H9 (cell line): Measurements from ENCODE around the gene SMARCA1. TPM values are rescaled to one million over a fixed set of nuclear protein-coding genes. Genes with fewer than 3 reads are reported as not detected.

Experiments
- DNase-seq: peaks from one replicate; pipeline ENCODE4 v3.0.0-alpha.2; 2017
- H2AFZ ChIP-seq: one replicate; pipeline ENCODE4 v1.6.1; 2013; ENCODE audit warnings: mild to moderate bottlenecking, low read length, control low read depth, moderate library complexity
- H2AK5ac ChIP-seq: 2 replicates; pipeline ENCODE4 v1.6.1; 2013; ENCODE audit warnings: low read length, control low read depth, mixed read lengths; ENCODE audit not compliant: insufficient read length
- H2BK120ac ChIP-seq: one replicate; pipeline ENCODE4 v1.6.1; 2013; ENCODE audit warnings: low read depth, mild to moderate bottlenecking, low read length, control low read depth, inconsistent platforms; ENCODE audit not compliant: poor library complexity, severe bottlenecking
- H2BK12ac ChIP-seq: 2 replicates; pipeline ENCODE4 v1.6.1; 2013; ENCODE audit warnings: low read length, control low read depth, mixed read lengths, low read depth; ENCODE audit not compliant: insufficient read length
- H2BK15ac ChIP-seq: 2 replicates; pipeline ENCODE4 v1.6.1; 2013; ENCODE audit warnings: low read depth, low read length, control low read depth
- H2BK20ac ChIP-seq: one replicate; pipeline ENCODE4 v1.6.1; 2013; ENCODE audit warnings: low read depth, mild to moderate bottlenecking, low read length, control low read depth, inconsistent platforms; ENCODE audit not compliant: poor library complexity, severe bottlenecking
- H2BK5ac ChIP-seq: 2 replicates; pipeline ENCODE4 v1.6.1; 2013; ENCODE audit warnings: low read length, control low read depth, mixed read lengths; ENCODE audit not compliant: insufficient read length
- H3K14ac ChIP-seq: 2 replicates; pipeline ENCODE4 v1.6.1; 2013; ENCODE audit warnings: low read length, control low read depth; ENCODE audit not compliant: insufficient read depth
- H3K18ac ChIP-seq: 2 replicates; pipeline ENCODE4 v1.6.1; 2013; ENCODE audit warnings: low read depth, mild to moderate bottlenecking, mixed read lengths, low read length, control low read depth; ENCODE audit not compliant: insufficient read length
- H3K23ac ChIP-seq: 2 replicates; pipeline ENCODE4 v1.6.1; 2013; ENCODE audit warnings: low read length, control low read depth, mixed read lengths, low read depth; ENCODE audit not compliant: insufficient read length
- H3K23me2 ChIP-seq: 2 replicates; pipeline ENCODE4 v1.6.1; 2013; ENCODE audit warnings: low read depth, mild to moderate bottlenecking, mixed read lengths, low read length, control low read depth; ENCODE audit not compliant: insufficient read length, poor library complexity, severe bottlenecking
- H3K27ac ChIP-seq: 2 replicates; pipeline ENCODE4 v1.5.1; 2013; ENCODE audit warnings: low read length, control low read depth, mixed read lengths, low read depth; ENCODE audit not compliant: insufficient read length
- H3K27me3 ChIP-seq: 2 replicates; pipeline ENCODE4 v1.6.1; 2013; ENCODE audit warnings: low read length, control low read depth, inconsistent platforms; ENCODE audit not compliant: insufficient read depth
- H3K4ac ChIP-seq: 2 replicates; pipeline ENCODE4 v1.6.1; 2013; ENCODE audit warnings: low read depth, mild to moderate bottlenecking, control low read depth, inconsistent platforms, low read length, moderate library complexity
- H3K4me1 ChIP-seq: 2 replicates; pipeline ENCODE4 v1.6.1; 2013; ENCODE audit warnings: low read length, control low read depth, inconsistent platforms; ENCODE audit not compliant: insufficient read depth
- H3K4me2 ChIP-seq: 2 replicates; pipeline ENCODE4 v1.6.1; 2013; ENCODE audit warnings: low read length, control low read depth, mixed read lengths; ENCODE audit not compliant: insufficient read length, insufficient read depth
- H3K56ac ChIP-seq: 2 replicates; pipeline ENCODE4 v1.6.1; 2013; ENCODE audit warnings: low read depth, mild to moderate bottlenecking, mixed read lengths, low read length, control low read depth; ENCODE audit not compliant: insufficient read length
- H3K79me1 ChIP-seq: 2 replicates; pipeline ENCODE4 v1.6.1; 2013; ENCODE audit warnings: low read depth, mild to moderate bottlenecking, moderate library complexity, low read length, control low read depth, inconsistent platforms; ENCODE audit not compliant: insufficient read depth, poor library complexity, severe bottlenecking
- H3K79me2 ChIP-seq: 2 replicates; pipeline ENCODE4 v1.6.1; 2013; ENCODE audit warnings: low read length, control low read depth, inconsistent platforms; ENCODE audit not compliant: insufficient read depth
- H3K9ac ChIP-seq: 2 replicates; pipeline ENCODE4 v1.6.1; 2013; ENCODE audit warnings: low read length, control low read depth, mixed read lengths; ENCODE audit not compliant: insufficient read length; ENCODE audit errors: extremely low read depth
- H3K9me3 ChIP-seq: one replicate; pipeline ENCODE4 v1.6.1; 2013; ENCODE audit warnings: low read depth, low read length, inconsistent platforms; ENCODE audit not compliant: control insufficient read depth
- H3T11ph ChIP-seq: one replicate; pipeline ENCODE4 v1.6.1; 2013; ENCODE audit warnings: mild to moderate bottlenecking, low read length, control low read depth, inconsistent platforms
- H4K20me1 ChIP-seq: one replicate; pipeline ENCODE4 v1.6.1; 2013; ENCODE audit not compliant: control insufficient read depth, insufficient read length, insufficient read depth
- H4K5ac ChIP-seq: 2 replicates; pipeline ENCODE4 v1.6.1; 2013; ENCODE audit warnings: low read depth, mild to moderate bottlenecking, mixed read lengths, low read length, control low read depth; ENCODE audit not compliant: insufficient read length
- H4K8ac ChIP-seq: replicated peaks from 2 replicates; pipeline ENCODE4 v1.6.1; 2013; ENCODE audit warnings: low read length, control low read depth, mixed read lengths, low read depth; ENCODE audit not compliant: insufficient read length
- H4K91ac ChIP-seq: 2 replicates; pipeline ENCODE4 v1.6.1; 2013; ENCODE audit warnings: low read depth, mild to moderate bottlenecking, moderate library complexity, mixed read lengths, low read length, control low read depth; ENCODE audit not compliant: insufficient read length
- H3K27ac Mint-ChIP-seq, 3 experiments: 2 replicates in 2 of 3; 3 replicates in 1 of 3; pipeline ENCODE4 v1.8.0; 2020 to 2021; ENCODE audit warnings: mixed read lengths in 3 of 3, mild to moderate bottlenecking in 1 of 3, moderate library complexity in 1 of 3
- H3K27me3 Mint-ChIP-seq: 2 replicates; pipeline ENCODE4 v1.8.0; 2021; ENCODE audit warnings: low read depth, mild to moderate bottlenecking, moderate library complexity, mixed read lengths
- H3K36me3 Mint-ChIP-seq, 3 experiments: 2 replicates in 2 of 3; 3 replicates in 1 of 3; pipeline ENCODE4 v1.8.0; 2020 to 2021; ENCODE audit warnings: low read depth in 3 of 3, mixed read lengths in 3 of 3; ENCODE audit not compliant: insufficient read depth in 1 of 3
- H3K4me1 Mint-ChIP-seq, 2 experiments: 2 replicates each; pipeline ENCODE4 v1.8.0; 2020; ENCODE audit warnings: mixed read lengths in 2 of 2
- H3K4me3 Mint-ChIP-seq, 2 experiments: 2 replicates in 1 of 2; 3 replicates in 1 of 2; pipeline ENCODE4 v1.8.0; 2020 to 2021; ENCODE audit warnings: mild to moderate bottlenecking in 2 of 2, mixed read lengths in 2 of 2, moderate library complexity in 1 of 2
- H3K9me3 Mint-ChIP-seq, 2 experiments: 2 replicates in 1 of 2; 3 replicates in 1 of 2; pipeline ENCODE4 v1.8.0; 2020; ENCODE audit warnings: mild to moderate bottlenecking in 2 of 2, mixed read lengths in 2 of 2, moderate library complexity in 1 of 2
- WGBS: extraction: QIAGEN DNeasy Blood & Tissue Kit; methylation state at CpG from one replicate; pipeline ENCODE4 v1.1.7; 2013; ENCODE audit warnings: missing lambda C conversion rate, low lambda C conversion rate, mixed read lengths; ENCODE audit not compliant: insufficient read length; ENCODE audit errors: extremely low coverage; 5-methylcytosine and 5-hydroxymethylcytosine counted together
- total RNA-seq: library from RNA; stranded (reverse); gene quantifications from 2 replicates; pipeline ENCODE4 v1.2.1, GENCODE V29; 2021
- TF ChIP-seq, protein P1 (sequence below): fragments of 200-600 bp; sonication (generic); conservative IDR thresholded peaks from 3 replicates; pipeline ENCODE4 v1.8.0; 2021; ENCODE audit warnings: antibody characterized with exemption, mild to moderate bottlenecking

SMARCA1 gene
- total RNA-seq, 1 experiment from 2014 or later = 105 TPM

DNA sequence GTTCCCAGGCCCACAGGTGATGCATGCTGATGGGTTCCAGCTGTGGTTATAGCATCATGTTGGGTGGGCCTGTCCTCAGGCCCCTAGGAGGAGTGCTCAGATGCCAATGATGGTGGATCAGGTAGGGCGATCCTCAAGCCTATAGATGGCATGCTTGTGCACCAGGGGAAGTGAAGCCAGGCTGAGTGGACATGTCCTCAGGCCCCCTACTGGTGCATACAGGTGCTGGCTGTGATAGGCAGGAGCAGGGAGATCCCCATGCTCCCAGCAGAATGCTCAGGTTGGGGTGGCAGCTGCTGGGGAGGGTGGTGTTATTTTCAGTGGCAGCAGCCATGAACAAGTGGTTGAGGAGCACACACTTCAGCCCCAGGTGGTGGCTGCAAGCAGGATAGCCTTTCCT lies 96.0 kb downstream of the SMARCA1 start:
- Histone ChIP-seq H3K23ac (no peak overlapping the region), H3K4me2 (no peak overlapping the region), H2BK5ac (no peak overlapping the region), H4K5ac (no peak overlapping the region), H4K8ac (no peak overlapping the region), H3K4me1 (no peaks in the 10 kb centered on the region), H2AK5ac (no peak overlapping the region), H3K79me2 (no peaks in the 10 kb centered on the region), H2BK20ac (no peak overlapping the region), H2BK120ac (no peak overlapping the region), H2AFZ (no peak overlapping the region), H3K27me3 (no peaks in the 10 kb centered on the region), H3K27ac (no peak overlapping the region), H3T11ph (no peak overlapping the region), H3K18ac (no peak overlapping the region), H3K23me2 (no peaks in the 10 kb centered on the region), H3K9ac (no peak overlapping the region), H3K9me3 (peaks cover 18% of the 10 kb centered on the region), H2BK12ac (no peak overlapping the region), H4K91ac (no peak overlapping the region), H3K79me1 (no peaks in the 10 kb centered on the region), H2BK15ac (no peak overlapping the region), H3K4ac (no peak overlapping the region), H4K20me1 (no peaks in the 10 kb centered on the region), H3K14ac (no peak overlapping the region), H3K56ac (no peak overlapping the region)
- DNase-seq = no peak
- peaks cover 17% of the 10 kb centered on the region for H3K27me3 Mint-ChIP-seq
- TF ChIP-seq, protein P1, sequence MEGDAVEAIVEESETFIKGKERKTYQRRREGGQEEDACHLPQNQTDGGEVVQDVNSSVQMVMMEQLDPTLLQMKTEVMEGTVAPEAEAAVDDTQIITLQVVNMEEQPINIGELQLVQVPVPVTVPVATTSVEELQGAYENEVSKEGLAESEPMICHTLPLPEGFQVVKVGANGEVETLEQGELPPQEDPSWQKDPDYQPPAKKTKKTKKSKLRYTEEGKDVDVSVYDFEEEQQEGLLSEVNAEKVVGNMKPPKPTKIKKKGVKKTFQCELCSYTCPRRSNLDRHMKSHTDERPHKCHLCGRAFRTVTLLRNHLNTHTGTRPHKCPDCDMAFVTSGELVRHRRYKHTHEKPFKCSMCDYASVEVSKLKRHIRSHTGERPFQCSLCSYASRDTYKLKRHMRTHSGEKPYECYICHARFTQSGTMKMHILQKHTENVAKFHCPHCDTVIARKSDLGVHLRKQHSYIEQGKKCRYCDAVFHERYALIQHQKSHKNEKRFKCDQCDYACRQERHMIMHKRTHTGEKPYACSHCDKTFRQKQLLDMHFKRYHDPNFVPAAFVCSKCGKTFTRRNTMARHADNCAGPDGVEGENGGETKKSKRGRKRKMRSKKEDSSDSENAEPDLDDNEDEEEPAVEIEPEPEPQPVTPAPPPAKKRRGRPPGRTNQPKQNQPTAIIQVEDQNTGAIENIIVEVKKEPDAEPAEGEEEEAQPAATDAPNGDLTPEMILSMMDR = 0 out of 3 replicates have a peak, but pooled peaks have one; percentile 17
- no peak overlapping the region for H3K27ac Mint-ChIP-seq
- H3K4me3 Mint-ChIP-seq = no peak overlapping the region
- no peaks in the 10 kb centered on the region for H3K4me1 Mint-ChIP-seq
- peaks cover 39 to 64% (median 63%) of the 10 kb centered on the region in 3 experiments for H3K36me3 Mint-ChIP-seq
- peaks cover 53 to 68% of the 10 kb centered on the region in 2 experiments for H3K9me3 Mint-ChIP-seq
- WGBS = no CpG with 5 or more reads among the region's 1 CpG
